Fibroblast of skin of abdomen (primary cell): Measurements from ENCODE around the gene ECD.
"Not testable (repeated sequence)": the region's sequence is repeated elsewhere in the genome, so short reads cannot be mapped to it uniquely, and the experiment has no call there.

Source experiments
- DNase-seq: peaks from one replicate; pipeline ENCODE4 v3.0.0-alpha.2; 2013

Gene ECD

GRCh38 chr10:73159038-73159648, 8.7 kb downstream of the ECD start:
- DNase-seq = peak; percentile 49

- no peak for DNase-seq
Measured at GRCh38 chr10:73156054-73156453, 11.8 kb downstream of the ECD start.

- no peak for DNase-seq
Measured at GRCh38 chr10:73152009-73152408, 15.8 kb downstream of the ECD start.

- DNase-seq = not testable (repeated sequence)
Measured at GRCh38 chr10:73150633-73151413, 17.0 kb downstream of the ECD start.

- DNase-seq = no peak
Measured at GRCh38 chr10:73141603-73142002, 26.2 kb downstream of the ECD start.

- no peak for DNase-seq
Measured at GRCh38 chr10:73139251-73139650, 28.6 kb downstream of the ECD start.

- no peak for DNase-seq
Measured at GRCh38 chr10:73136627-73137026, 31.2 kb downstream of the ECD start.

- no peak for DNase-seq
Measured at GRCh38 chr10:73134727-73135126, 33.1 kb downstream of the ECD start.

- DNase-seq = no peak
Measured at GRCh38 chr10:73131913-73132686, 35.7 kb downstream of the ECD start.

GRCh38 chr10:73131301-73131700, 36.5 kb downstream of the ECD start:
- DNase-seq = no peak

GRCh38 chr10:73126343-73126742, 41.5 kb downstream of the ECD start:
- DNase-seq = no peak

- no peak for DNase-seq
Measured at GRCh38 chr10:73119952-73120351, 47.9 kb downstream of the ECD start.

- DNase-seq = no peak
Measured at GRCh38 chr10:73119457-73119856, 48.4 kb downstream of the ECD start.

GRCh38 chr10:73117976-73118743, 49.6 kb downstream of the ECD start:
- DNase-seq = peak; percentile 34

- no peak for DNase-seq
Measured at GRCh38 chr10:73116017-73116416, 51.8 kb downstream of the ECD start.

GRCh38 chr10:73113551-73113950, 54.3 kb downstream of the ECD start:
- DNase-seq = peak; percentile 20

- DNase-seq = not testable (repeated sequence)
Measured at GRCh38 chr10:73112032-73112431, 55.8 kb downstream of the ECD start.

GRCh38 chr10:73110345-73110849, 57.4 kb downstream of the ECD start, which contains the start of gene NUDT13:
Gene NUDT13 (plus strand): TSS chr10:73110455. CDS start chr10:73114366, 3,911 bp downstream.
- DNase-seq = peak; percentile 77

GRCh38 chr10:73109248-73109652, 58.6 kb downstream of the ECD start:
- not testable (repeated sequence) for DNase-seq

- DNase-seq = no peak
Measured at GRCh38 chr10:73106301-73106700, 61.5 kb downstream of the ECD start.

GRCh38 chr10:73099141-73099540, 68.7 kb downstream of the ECD start:
- DNase-seq = no peak

- DNase-seq = no peak
Measured at GRCh38 chr10:73097305-73097670, 70.5 kb downstream of the ECD start.
